Renal cortical epithelial cell (primary cell): Measurements from ENCODE around the gene CRYGC. TPM values are rescaled to one million over a fixed set of nuclear protein-coding genes. Genes with fewer than 3 reads are reported as not detected.

ENCODE experiments used
- DNase-seq: peaks from one replicate; pipeline ENCODE4 v3.0.0-alpha.2; 2011; ENCODE audit warnings: low read depth
- total RNA-seq: library from RNA; depleted of rRNA; stranded (reverse); fragments of >200 nt; gene quantifications from 2 replicates; pipeline ENCODE4 v1.2.3, GENCODE V29; 2014

CRYGC gene
- total RNA-seq, 1 donor from 2014 or later, result not detected

GRCh38 chr2:208093128-208093527 is 36.5 kb downstream of the CRYGC start:
- DNase-seq, result no peak

GRCh38 chr2:208092093-208092832 is 37.4 kb downstream of the CRYGC start:
- DNase-seq, result no peak

- DNase-seq, result no peak
These were observed 39.2 kb downstream of the CRYGC start for GRCh38 chr2:208090420-208090819.

- no peak for DNase-seq
These were observed 43.6 kb downstream of the CRYGC start for GRCh38 chr2:208086029-208086428.

- no peak for DNase-seq
These were observed 45.8 kb downstream of the CRYGC start for GRCh38 chr2:208083807-208084206.

Other genes starting within 250 kb of the CRYGC start
- 10.8 and 14.8 TPM in 2 replicates for gene PLEKHM3, start 104.3 kb downstream of the CRYGC start, total RNA-seq
- not detected in 2 replicates for gene CRYGD, start 5.3 kb downstream of the CRYGC start, total RNA-seq
- gene CRYGB, start 16.3 kb upstream of the CRYGC start, total RNA-seq, result not detected in 2 replicates
- not detected in 2 replicates for gene CRYGA, start 33.8 kb upstream of the CRYGC start, total RNA-seq
- not detected in 2 replicates for gene C2orf80, start 60.2 kb upstream of the CRYGC start, total RNA-seq
- 89.7 and 202 TPM in 2 replicates for gene IDH1, start 125.2 kb upstream of the CRYGC start, total RNA-seq
- 16.3 and 40.8 TPM in 2 replicates for gene PIKFYVE, start 136.4 kb upstream of the CRYGC start, total RNA-seq